Stimulated activated CD4-positive, alpha-beta T cell treated with anti-CD3 and anti-CD28 coated beads, Interleukin-1b, Interleukin-23, amount 100 ng/mL, for 24 hours (primary cell): ENCODE results near the gene ELL.
A peak's percentile ranks its signal among the peaks of the same experiment; 100 is the strongest.
"Not testable (repeated sequence)": the region's sequence is repeated elsewhere in the genome, so short reads cannot be mapped to it uniquely, and the experiment has no call there.

Experiments used
- DNase-seq, 4 experiments: peaks; one replicate each; pipeline ENCODE4 v3.0.0-alpha.2; 2020; ENCODE audit warnings: low read depth in 4 of 4, low spot score in 1 of 4

The ELL gene

DNA sequence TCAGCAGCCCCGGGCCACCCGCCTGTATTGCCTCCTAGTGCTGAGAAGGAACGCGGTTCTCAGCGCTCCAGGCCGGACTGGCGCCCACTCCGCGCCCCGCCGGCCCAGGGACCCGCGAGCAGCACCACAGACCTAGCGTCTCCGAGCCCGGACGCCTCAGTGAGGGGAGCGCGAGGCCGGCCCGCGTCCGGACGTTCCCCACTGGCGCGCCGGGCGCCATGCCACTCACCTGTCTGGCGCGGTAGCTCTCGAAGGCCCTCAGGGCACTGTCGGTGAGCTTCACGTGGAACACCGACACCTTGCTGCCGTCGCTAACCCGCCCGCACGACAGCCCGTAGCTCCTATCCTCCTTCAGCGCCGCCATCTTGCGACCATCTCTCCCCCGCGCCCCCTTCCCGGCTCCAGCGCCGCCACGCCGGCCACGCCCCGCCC is at the start of gene ELL:
Gene ELL, minus strand, starts transcription at position 379 of the 432 bp plus-strand sequence. Its CDS starts 15 bp downstream, at position 364.
- no peak for DNase-seq

DNA sequence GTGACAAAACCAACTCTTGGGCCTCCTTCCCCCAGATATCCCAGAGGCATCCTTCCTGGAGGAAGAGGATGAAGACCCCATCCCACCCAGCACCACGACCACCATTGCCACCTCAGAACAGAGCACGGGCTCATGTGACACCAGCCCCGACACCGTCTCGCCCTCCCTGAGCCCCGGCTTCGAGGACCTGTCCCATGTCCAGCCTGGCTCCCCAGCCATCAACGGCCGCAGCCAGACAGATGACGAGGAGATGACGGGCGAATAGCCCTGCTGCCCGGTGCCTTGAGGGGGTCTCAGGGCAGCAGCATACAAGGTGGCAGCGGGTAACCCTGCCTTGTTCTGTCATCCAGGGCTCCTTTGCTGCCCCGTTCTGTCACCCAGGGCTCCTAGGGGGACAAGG is 46.5 kb upstream of the ELL start:
- DNase-seq = no peak

DNA sequence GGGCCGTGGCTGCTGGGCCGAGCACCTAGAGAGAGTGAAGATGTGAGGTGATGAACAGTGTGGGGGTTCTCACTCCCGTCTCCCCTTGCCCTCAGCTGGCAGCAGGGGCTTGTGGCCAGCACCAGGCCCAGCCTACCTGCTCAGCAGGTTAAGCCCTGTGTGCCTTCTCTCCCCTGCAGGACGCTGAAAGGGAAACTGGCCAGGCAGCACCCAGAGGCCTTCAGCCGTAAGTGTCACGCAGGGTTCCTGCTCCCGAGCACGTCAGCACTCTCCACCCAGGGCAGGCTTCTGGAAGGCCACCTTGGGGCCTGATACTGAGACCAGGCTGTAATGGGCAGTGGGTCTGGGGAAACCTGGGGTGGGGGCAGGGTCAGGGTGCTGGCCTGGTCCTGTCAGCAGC is 45.1 kb upstream of the ELL start:
- no peak for DNase-seq

DNA sequence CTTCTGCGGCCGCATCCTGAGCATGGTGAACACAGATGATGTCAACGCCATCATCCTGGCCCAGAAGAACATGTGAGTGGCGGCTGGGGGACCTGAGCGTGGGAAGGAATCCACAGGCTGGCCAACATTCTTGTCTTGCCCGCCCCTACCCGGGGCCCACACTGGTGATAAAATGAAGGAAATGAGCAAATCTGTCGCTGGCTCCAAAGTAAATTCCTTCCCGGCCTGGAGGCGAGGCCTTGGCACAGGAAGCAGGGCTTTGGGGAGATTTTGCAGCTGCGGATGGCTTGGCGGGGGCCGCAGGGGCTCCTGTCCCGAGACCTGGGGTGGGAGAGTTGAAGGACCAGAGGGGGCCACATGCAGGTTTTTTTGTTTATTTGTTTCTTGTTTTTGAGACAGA is 40.2 kb upstream of the ELL start:
- no peak for DNase-seq

DNA sequence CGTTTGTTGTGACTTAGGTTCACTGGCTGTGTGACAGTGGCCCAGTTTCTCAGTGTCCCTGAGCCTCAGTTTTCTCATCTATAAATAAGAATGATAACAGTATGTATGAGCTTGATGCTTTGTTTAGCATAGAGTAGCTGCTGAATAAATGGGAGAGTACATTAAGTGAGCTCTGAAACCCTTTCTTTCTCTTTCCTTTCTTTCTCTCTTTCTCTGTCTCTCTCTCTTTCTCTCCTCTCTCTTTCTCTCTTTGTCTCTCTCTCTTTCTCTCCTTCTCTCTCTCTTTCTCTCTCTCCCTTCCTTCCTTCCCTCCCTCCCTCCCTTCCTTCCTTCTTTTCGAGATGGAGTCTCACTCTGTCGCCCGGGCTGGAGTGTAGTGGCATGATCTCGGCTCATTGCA is 37.8 kb upstream of the ELL start:
- DNase-seq = no peak

DNA sequence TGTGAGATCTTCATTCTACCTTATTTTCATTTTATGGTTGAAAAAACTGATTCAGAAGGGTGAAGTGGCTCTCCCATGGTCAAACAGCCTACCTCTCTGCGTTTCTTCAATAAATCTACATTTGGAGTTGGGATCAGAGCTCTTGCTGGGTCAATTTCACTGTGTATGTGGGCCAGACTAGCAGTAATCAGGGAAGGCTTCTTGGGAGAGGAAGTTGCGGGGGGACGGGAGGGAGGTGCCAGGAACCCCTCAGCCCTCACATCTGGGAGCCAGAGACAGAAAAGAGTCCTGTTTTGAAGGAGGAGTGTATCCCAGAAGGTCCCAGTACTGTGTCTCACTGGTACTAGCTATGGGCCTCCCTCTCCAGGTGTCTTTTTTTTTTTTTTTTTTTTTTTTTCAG is 36.7 kb upstream of the ELL start:
- DNase-seq = no peak

DNA sequence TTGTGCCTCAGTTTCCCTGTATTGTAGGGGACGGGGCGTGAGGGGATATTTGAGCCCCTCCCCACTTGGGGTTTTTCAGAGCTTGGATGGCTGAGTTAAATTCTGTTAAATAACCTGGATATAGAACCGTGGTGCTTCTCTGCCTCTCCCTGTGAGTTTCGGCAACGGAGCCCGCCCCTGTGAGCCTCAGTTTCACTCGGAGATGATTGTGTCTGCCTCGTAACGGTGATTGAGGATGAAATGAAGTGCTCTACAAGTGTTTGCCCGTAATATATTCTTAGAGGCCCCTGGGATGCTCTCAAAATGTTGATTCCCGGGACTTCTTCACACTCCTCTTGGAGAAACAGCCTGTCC is 36.3 kb upstream of the ELL start:
- no peak for DNase-seq

DNA sequence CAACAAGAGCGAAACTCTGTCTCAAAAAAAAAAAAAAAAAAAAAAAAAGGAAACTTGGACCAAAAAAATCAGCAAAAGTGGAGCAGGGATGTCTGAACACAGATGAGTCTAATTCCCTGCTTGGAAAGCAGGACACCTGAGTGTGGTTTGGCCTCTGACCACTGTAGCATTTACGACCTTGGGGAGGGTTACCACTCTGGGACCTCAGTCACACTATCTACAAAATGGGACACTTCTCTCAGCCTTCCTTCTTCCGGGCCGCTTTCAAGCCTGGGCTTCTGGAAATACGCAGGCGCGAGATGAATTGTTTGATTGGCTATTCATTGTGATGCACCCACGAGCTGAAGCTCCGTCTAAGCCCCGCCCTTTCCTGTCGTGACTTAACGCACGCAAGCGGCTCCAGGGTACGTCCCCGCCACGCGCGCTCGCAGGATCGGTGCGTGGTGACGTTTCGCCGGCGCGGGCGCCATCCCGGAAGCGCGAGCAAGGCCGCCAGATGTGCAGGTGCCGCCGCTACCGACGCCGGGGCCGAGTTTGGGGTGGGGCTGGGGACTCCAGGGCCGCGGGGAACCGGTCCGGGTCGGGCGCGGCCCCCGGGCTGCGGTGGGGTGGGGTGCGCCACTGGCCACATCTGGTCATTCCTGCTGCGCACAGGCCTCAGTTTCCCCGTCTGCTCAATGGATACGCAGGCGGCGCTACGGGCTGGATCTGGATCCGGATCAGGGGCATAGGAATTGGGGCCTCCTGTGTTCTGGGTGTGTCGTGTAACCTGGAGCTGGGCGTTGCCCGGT is 35.7 kb upstream of the ELL start, which contains the start of gene KXD1:
Gene KXD1, plus strand, starts transcription at position 460 of the 791 bp plus-strand sequence. CDS start 4,187 bp downstream, outside the sequence.
- peak; percentile 91 to 98 (median 96) for DNase-seq

DNA sequence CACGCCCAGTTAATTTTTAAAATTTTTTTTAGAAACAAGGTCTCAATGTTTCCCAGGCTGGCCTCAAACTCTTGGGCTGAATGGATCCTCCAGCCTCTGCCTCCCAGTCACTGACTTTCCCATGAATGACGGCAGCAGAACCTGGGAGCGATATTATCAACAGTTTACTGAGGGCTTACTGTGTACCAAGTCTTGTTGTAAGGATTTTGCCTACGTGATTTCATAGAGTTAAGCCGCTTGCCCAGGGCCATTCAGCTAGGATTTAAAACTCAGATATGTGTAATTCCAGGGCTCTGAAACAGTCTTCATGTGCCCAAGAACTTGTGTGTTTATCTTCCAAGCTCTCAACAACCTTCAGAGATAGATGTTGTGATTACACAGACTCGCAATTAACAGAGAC is 29.8 kb upstream of the ELL start:
- no peak for DNase-seq

DNA sequence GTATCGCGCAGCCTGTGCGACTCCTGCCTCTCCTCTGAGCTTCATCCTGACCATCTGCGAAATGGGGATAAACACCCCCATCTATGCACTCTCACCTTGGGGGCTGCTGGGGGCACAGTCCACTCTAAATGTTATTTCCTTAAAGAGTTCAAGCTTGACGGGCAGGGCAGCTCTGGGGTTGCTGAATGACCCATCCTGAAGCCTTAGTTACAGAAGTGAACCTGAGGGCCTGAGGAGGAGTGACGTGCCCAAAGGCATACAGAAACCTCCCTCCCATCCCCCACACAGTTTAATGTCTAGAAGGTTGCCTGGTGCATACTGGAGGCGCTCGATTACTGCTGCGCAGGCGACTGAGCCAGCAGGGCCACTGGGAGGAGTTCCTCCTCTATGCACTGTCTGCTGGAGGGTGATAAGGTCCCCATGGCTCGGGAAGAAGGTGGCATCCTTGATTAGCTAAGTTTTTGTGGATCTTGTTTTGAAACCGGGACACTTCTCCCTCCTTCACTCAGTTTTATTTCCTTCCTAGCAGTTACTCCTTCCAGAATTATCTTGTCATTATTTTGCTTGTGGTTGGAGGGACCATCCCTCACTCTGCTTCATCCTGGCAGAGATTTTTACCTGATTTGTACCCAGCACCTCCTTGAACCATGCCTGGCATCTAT is 22.1 kb upstream of the ELL start:
- peak; percentile 55 to 75 (median 58) for DNase-seq

DNA sequence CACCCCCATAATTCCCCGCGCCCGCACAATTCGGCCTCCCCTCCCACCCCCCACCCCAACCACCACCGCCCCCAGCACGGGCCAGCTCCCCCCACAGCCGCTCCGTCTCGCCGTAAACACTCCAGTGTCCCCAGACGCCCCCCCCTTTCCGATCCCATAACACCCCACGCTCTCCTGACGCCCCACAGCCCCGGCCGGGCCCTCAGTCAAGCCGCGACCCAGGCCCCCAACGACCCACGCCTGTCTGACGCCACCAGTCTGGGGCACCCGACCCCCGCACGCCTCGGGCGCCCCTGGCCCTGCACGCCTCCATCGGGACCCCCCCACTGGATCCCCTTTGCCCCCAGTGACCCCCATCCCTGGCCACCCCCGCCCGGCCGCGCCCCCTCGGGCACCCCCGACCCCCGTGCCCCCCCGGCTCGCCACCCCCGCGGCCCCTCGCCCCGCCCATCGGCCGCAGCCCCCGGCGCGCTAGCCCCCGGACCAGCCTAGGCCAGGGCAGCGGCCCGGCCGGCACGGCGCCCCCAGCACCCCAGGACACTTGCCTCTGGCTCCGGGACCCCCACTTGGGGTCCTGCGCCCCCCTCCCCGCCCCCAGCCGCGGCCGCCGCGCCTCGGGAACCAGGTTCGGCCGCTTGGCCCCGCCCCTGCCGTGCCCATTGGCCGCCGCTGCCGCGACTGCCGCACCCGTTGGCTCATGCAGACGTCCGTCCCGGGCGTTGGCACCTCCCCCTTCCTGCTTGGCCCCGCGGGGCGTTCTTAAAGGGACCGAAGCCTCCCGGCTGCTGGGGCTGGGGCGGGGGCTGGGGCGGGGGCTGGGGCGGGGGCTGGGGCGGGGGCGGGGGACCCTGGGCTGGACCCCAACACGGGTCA is 21.3 kb upstream of the ELL start, which contains the start of gene FKBP8:
Gene FKBP8, minus strand, starts transcription at position 633 of the 873 bp plus-strand sequence. CDS start 1,603 bp downstream, outside the sequence.
- DNase-seq = peak; percentile 85 to 95 (median 92)

DNA sequence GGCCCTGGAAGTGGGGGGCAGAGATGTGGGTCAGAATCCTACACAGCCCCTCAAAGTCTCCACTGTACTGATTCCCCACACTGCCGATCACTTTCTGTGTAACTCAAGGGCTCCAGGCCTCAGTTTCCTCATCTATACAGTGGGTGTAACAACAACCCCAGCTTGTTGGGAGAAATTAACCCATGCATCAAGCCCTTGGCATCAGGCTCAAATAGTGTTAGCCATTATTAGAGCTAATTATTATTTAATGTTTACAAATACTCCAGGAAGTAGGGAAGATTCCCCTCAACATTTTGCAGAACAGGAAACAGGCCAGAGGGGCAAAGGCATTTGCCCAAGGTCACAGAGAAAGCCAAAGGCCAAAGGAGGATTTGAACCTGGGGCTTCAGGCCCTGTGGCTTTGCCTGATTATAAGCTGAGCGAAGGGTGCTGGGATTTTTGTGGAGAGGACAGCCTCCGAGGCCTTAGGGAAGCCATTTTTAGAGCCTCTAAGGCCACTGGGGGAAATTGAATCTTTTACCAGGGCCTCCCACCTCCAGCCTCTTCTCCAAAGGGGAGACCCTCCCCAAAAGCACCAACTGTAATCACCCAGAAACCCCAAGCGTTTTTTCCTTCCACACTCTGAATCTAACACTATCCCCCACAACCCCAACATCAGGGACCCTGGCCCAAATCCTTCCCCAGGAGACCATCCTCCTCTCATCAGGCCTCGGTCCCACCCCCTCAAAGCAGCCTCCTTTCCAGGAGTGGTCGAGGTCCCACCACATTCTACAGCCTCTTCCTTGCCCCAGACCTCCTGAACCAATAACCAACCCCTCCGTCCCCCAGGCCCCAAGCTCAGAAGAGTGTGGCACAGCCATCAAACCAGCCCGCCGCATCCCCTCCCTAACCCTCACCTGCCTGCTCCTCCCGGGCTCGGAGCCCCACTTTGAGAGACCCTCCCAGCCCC is 20.4 kb upstream of the ELL start:
- DNase-seq = no peak

DNA sequence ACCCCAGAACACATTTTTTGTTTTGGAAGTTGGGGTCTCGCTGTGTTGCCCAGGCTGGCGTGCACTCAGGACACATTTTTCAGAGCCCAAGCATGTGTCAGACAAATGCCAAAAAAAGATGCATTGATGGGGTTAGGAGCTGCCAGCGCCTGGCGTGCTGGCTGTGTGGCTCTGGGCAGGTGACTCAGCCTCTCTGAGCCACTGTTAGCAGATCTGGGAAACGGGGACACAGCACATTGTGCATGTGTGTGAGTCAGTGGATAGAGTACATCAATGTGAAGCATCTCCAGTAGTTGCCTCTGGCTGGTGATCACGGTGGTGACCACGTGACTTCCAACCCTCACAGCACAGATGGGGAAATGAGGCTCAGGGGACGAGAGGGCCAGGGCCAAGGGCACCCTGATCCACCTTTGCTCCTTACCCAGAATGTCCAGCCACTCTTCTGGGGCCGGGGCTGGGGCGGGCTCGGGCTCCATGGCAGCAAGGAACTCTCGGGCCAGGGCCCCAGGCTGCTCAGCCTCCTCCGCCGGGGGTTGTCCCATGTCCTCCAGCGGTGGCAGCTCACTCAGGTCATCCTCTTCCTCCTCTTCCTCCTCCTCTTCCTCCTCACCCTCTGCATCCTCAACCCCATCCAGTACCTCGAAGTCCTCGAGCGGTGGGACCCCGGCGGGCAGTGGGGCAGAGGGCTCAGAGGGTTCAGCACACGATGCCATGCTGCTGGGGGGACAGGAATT is 19.6 kb upstream of the ELL start:
- no peak for DNase-seq

DNA sequence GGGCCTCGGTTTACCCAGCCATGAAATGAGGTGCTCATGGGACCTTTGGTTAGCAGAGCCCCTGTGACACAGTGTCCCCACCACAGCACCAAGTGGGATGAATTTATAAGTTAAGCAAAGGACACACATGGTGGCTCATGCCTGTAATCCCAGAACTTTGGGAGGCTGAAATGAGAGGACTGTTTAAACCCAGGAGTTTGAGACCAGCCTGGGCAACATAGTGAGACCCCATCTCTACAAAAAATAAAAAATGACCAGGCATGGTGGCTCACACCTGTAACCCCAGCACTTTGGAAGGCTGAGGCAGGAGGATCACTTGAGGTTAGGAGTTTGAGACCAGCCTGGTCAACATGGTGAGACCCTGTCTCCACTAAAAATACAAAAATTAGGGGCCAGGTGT is 18.3 kb upstream of the ELL start:
- DNase-seq = not testable (repeated sequence)

DNA sequence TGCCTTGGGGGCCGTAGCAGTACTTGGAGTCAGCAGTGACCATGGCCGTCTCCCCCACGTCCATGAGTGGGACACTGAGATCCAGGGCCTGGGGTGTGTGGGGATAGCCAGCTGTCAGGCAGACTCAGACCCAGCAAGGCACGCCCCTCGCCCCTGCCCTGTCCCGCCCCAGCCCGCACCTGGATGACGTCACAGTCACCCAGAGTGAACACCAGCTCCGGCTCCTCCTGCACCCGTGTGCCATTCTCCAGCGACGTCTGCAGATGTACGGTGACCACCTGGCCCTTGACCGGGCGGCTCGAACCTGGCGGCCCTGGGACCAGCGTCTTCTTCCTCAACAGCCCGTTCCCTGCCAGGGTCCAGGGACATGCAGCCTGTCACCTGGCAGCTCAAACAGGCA is 17.5 kb upstream of the ELL start:
- no peak for DNase-seq

DNA sequence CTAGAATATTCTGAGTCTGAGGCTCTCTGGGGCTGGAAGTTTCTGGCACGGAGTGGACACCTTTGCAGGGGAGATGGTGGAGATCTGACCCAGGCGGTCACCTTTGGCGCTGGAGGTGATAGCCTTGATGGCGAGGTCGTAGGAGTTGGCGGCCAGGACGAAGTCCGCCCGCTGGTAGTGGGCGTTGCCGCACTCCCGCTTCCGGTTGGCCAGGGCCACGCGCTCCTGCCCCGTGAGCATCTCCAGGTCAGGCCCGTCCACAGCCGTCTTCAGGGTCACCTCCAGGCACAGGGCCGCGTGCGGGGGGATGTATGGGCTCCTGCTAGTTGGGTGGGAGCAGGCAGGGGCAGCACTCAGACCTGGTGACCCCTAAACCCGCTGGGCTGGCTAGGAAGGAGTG is 16.2 kb upstream of the ELL start:
- DNase-seq = no peak

DNA sequence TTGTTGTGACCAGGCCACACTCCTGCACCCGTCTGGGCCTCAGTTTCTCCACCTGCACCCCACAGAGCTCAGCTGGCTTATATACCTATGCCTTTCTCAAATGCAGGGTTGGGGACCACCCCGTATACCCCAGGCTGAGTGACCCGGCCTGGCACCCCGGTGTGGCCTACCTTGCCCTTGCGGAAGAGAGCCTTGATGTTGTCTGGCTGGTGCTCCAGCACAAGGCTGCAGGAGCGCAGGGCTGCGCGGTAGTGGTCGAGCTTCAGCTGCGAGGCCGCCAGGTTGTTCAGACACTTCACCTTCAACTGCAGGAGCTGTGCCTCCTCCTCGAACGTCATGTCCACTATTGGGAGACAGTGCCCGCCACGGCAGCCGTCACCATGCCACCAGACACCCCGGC is 15.6 kb upstream of the ELL start:
- DNase-seq = no peak

DNA sequence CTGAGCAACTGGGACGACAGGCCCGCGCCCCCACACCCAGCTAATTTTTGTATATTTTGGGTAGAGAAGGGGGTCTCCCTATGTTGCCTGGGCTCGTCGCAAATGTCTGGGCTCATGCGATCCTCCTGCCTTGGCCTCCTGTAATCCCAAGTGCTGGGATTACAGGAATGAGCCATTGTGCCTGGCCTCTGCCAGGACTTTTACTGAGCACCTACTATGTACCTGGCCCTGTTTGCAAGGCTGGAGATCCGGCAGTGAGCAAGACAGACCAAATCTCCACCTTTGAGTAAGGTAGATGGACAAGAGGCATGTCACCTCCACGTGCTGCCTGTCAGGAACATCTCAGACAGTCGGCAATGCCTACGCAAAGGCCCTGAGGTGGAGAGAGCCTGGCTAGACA is 14.6 kb upstream of the ELL start:
- no peak for DNase-seq

DNA sequence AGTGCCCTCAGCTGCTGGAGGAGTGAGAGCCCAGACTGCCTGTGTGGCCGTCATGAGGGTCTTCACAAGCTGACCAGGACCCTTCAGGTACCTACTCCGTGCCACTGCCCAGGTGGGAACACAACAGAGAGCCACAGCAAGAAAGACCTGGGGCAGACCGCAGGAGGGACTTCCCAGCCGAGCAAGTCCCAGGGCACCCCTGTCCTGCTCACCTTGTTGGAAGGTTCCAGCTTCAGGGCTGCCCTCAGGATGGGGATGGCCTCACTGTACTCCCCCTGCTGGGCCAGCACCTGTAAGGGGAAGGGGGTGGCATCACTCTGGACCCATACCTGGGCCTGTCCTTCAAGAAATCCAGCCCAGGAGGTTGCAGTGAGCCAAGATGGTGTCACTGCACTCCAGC is 11.2 kb upstream of the ELL start:
- no peak for DNase-seq
